HEK293 (cell line): ENCODE results near the gene PRPF38B.

Experiments
- CTCF ChIA-PET: fragments of 350-600 bp; formaldehyde crosslinking; extraction: SDS; loops from one replicate; lab custom pipeline; 2021; ENCODE audit warnings: antibody characterized with exemption; lab: Yijun Ruan, JAX
- POLR2A ChIA-PET: fragments of 300-600 bp; formaldehyde crosslinking; extraction: SDS; loops from one replicate; lab custom pipeline; 2020; ENCODE audit warnings: antibody characterized with exemption, inconsistent platforms; lab: Yijun Ruan, JAX
- H3K27ac ChIP-seq: fragments of 200-500 bp; sonication (Bioruptor generic); 2 replicates; pipeline ENCODE4 v1.5.1; 2014; ENCODE audit warnings: low read depth, low read length, control low read depth, inconsistent platforms; ENCODE audit errors: extremely low read depth
- H3K36me3 ChIP-seq, 2 experiments: fragments of 200-500 bp in 1 of 2; sonication (Bioruptor generic) in 1 of 2; 1 replicate in 1 of 2; 2 replicates in 1 of 2; pipeline ENCODE4 v1.5.1; 2014 to 2017; ENCODE audit warnings: inconsistent platforms in 2 of 2, low read length in 2 of 2; ENCODE audit not compliant: control insufficient read depth in 2 of 2, insufficient read depth in 1 of 2
- H3K4me1 ChIP-seq: fragments of 200-500 bp; sonication (Bioruptor generic); 2 replicates; pipeline ENCODE4 v1.5.1; 2014; ENCODE audit warnings: mild to moderate bottlenecking, low read length, inconsistent platforms; ENCODE audit not compliant: control insufficient read depth, insufficient read depth
- H3K4me3 ChIP-seq: 2 replicates; pipeline ENCODE4 v1.5.1; 2011; ENCODE audit warnings: low read depth, mild to moderate bottlenecking, control low read depth, low read length, moderate library complexity
- H3K9me3 ChIP-seq: fragments of 200-500 bp; sonication (Bioruptor generic); 2 replicates; pipeline ENCODE4 v1.5.1; 2014; ENCODE audit warnings: low read depth, low read length, inconsistent platforms; ENCODE audit not compliant: control insufficient read depth, insufficient read depth
- BCL11A ChIP-seq: fragments of 450-650 bp; formaldehyde crosslinking; IDR thresholded peaks from 2 replicates; pipeline ENCODE4 v1.5.1; 2016; ENCODE audit warnings: low read depth, missing biosample characterization, missing genetic modification characterization
- GLIS2 ChIP-seq: fragments of 450-650 bp; formaldehyde crosslinking; IDR thresholded peaks from 2 replicates; pipeline ENCODE4 v1.5.1; 2016; ENCODE audit warnings: missing biosample characterization, missing genetic modification characterization
- HOXA7 ChIP-seq: sonication (generic); formaldehyde crosslinking; IDR thresholded peaks from 2 replicates; pipeline ENCODE4 v1.8.1; 2022; ENCODE audit warnings: missing genetic modification reagents, borderline replicate concordance
- MZF1 ChIP-seq: fragments of 450-650 bp; formaldehyde crosslinking; IDR thresholded peaks from 2 replicates; pipeline ENCODE4 v1.5.1; 2017; ENCODE audit warnings: missing biosample characterization, missing genetic modification characterization, borderline replicate concordance
- PRDM1 ChIP-seq: fragments of 450-650 bp; formaldehyde crosslinking; IDR thresholded peaks from 2 replicates; pipeline ENCODE4; 2016; ENCODE audit warnings: missing biosample characterization, missing genetic modification characterization
- ZFP37 ChIP-seq: fragments of 450-650 bp; formaldehyde crosslinking; IDR thresholded peaks from 2 replicates; pipeline ENCODE4 v1.5.1; 2016; ENCODE audit warnings: missing biosample characterization, missing genetic modification characterization
- ZNF132 ChIP-seq: fragments of 450-650 bp; formaldehyde crosslinking; IDR thresholded peaks from 2 replicates; pipeline ENCODE4 v1.5.1; 2017; ENCODE audit warnings: missing biosample characterization, missing genetic modification characterization, borderline replicate concordance
- ZNF202 ChIP-seq: fragments of 450-650 bp; formaldehyde crosslinking; IDR thresholded peaks from 2 replicates; pipeline ENCODE4 v1.5.1; 2016; ENCODE audit warnings: missing biosample characterization, missing genetic modification characterization, borderline replicate concordance
- ZNF211 ChIP-seq: fragments of 450-650 bp; formaldehyde crosslinking; IDR thresholded peaks from 2 replicates; pipeline ENCODE4 v1.5.1; 2016; ENCODE audit warnings: low read depth, missing biosample characterization, missing genetic modification characterization
- ZNF292 ChIP-seq: fragments of 450-650 bp; formaldehyde crosslinking; IDR thresholded peaks from 2 replicates; pipeline ENCODE4 v1.5.1; 2016; ENCODE audit warnings: low read depth, missing biosample characterization, missing genetic modification characterization, borderline replicate concordance
- ZNF302 ChIP-seq: fragments of 450-650 bp; formaldehyde crosslinking; IDR thresholded peaks from 2 replicates; pipeline ENCODE4 v1.5.1; 2016; ENCODE audit warnings: missing biosample characterization, missing genetic modification characterization, low read depth
- ZNF37A ChIP-seq: fragments of 450-650 bp; IDR thresholded peaks from 2 replicates; pipeline ENCODE4 v1.5.1; 2018; ENCODE audit warnings: missing biosample characterization, missing genetic modification characterization
- ZNF404 ChIP-seq: fragments of 450-650 bp; formaldehyde crosslinking; IDR thresholded peaks from 2 replicates; pipeline ENCODE4 v1.5.1; 2017; ENCODE audit warnings: missing biosample characterization, missing genetic modification characterization
- ZNF426 ChIP-seq: fragments of 450-650 bp; formaldehyde crosslinking; IDR thresholded peaks from 2 replicates; pipeline ENCODE4 v1.5.1; 2017; ENCODE audit warnings: missing biosample characterization, missing genetic modification characterization, mild to moderate bottlenecking, inconsistent platforms, moderate library complexity
- ZNF624 ChIP-seq: fragments of 450-650 bp; formaldehyde crosslinking; IDR thresholded peaks from 2 replicates; pipeline ENCODE4 v1.5.1; 2017; ENCODE audit warnings: missing biosample characterization, missing genetic modification characterization
- ZNF645 ChIP-seq: fragments of 450-650 bp; formaldehyde crosslinking; IDR thresholded peaks from 2 replicates; pipeline ENCODE4; 2016; ENCODE audit warnings: missing biosample characterization, missing genetic modification characterization
- ZNF664 ChIP-seq: fragments of 450-650 bp; formaldehyde crosslinking; IDR thresholded peaks from 2 replicates; pipeline ENCODE4 v1.5.1; 2016; ENCODE audit warnings: missing biosample characterization, missing genetic modification characterization
- ZNF677 ChIP-seq: fragments of 450-650 bp; IDR thresholded peaks from 2 replicates; pipeline ENCODE4 v1.5.0; 2018; ENCODE audit warnings: missing biosample characterization, mild to moderate bottlenecking, missing genetic modification characterization, moderate library complexity
- ZNF76 ChIP-seq: fragments of 450-650 bp; formaldehyde crosslinking; IDR thresholded peaks from 2 replicates; pipeline ENCODE4; 2016; ENCODE audit warnings: low read depth, missing biosample characterization, missing genetic modification characterization, borderline replicate concordance
- ZSCAN23 ChIP-seq: fragments of 450-650 bp; formaldehyde crosslinking; IDR thresholded peaks from 2 replicates; pipeline ENCODE4 v1.5.1; 2016; ENCODE audit warnings: missing biosample characterization, missing genetic modification characterization
- TF ChIP-seq, protein P1 (sequence below): fragments of 450-650 bp; formaldehyde crosslinking; IDR thresholded peaks from 2 replicates; pipeline ENCODE4 v1.5.1; 2016; ENCODE audit warnings: missing biosample characterization, missing genetic modification characterization
- TF ChIP-seq, protein P2 (sequence below): fragments of 450-650 bp; formaldehyde crosslinking; IDR thresholded peaks from 2 replicates; pipeline ENCODE4 v1.5.1; 2016; ENCODE audit warnings: missing biosample characterization, missing genetic modification characterization, borderline replicate concordance
- TF ChIP-seq, protein P3 (sequence below): fragments of 450-650 bp; formaldehyde crosslinking; IDR thresholded peaks from 2 replicates; pipeline ENCODE4 v1.5.1; 2017; ENCODE audit warnings: missing biosample characterization, mild to moderate bottlenecking, missing genetic modification characterization, moderate library complexity
- TF ChIP-seq, protein P4 (sequence below): fragments of 450-650 bp; formaldehyde crosslinking; IDR thresholded peaks from 2 replicates; pipeline ENCODE4 v1.5.1; 2016; ENCODE audit warnings: missing biosample characterization, missing genetic modification characterization

The PRPF38B gene, protein sequence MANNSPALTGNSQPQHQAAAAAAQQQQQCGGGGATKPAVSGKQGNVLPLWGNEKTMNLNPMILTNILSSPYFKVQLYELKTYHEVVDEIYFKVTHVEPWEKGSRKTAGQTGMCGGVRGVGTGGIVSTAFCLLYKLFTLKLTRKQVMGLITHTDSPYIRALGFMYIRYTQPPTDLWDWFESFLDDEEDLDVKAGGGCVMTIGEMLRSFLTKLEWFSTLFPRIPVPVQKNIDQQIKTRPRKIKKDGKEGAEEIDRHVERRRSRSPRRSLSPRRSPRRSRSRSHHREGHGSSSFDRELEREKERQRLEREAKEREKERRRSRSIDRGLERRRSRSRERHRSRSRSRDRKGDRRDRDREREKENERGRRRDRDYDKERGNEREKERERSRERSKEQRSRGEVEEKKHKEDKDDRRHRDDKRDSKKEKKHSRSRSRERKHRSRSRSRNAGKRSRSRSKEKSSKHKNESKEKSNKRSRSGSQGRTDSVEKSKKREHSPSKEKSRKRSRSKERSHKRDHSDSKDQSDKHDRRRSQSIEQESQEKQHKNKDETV

DNA sequence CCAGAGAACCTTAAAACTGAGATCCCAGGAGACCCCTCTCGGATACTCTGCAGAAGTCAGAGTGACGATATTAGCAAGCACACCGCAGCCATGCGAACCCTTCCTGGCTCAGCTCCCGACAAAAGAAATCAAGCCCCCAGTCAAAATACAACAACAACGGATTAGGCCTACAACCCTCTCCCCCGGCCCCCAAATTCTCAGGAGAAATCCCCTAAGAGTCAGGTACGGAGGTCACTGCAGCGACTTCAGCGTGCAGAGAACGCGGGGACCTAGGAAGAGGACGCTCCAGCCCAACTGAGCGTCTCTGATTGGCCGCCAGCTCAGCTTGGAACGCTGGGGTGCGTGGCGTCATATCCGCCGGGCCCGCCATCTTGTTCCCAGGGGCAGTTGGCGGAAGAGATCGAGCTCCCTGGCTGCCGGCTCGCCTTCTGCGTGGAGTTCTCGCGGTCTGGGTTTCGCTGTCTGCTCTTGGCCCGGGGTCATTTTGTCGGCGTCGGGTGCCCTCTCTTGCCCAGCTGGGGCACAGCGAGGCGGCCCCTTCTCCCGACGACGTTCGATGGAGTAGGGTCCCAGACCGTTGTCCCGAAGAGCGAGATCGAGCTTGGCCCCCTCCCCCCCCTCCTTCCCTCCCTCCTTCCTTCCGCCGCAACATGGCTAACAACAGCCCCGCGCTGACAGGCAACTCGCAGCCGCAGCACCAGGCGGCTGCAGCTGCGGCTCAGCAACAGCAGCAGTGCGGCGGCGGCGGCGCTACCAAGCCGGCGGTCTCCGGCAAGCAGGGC, at the start of gene PRPF38B:
TSS of gene PRPF38B (plus strand) at position 369 of the 782 bp plus-strand sequence. CDS start at position 651, 282 bp downstream.
- H3K27ac ChIP-seq = peak within 1 kb of the TSS; percentile 81
- 0 out of 2 replicates have a peak, but pooled peaks cover 3% of the 10 kb centered on the region for H3K4me1 ChIP-seq
- H3K4me3 ChIP-seq = peak within 1 kb of the TSS; percentile 72
- ChIA-PET POLR2A (interaction anchor here (0.8 to 3.0 kb wide), 20 partner anchors 10 to 491 kb away, joined by 3 to 33 read pairs (median 5); partner anchors contain the start of genes CLCC1, EEIG2, FNDC7 and SLC25A24), CTCF (interaction anchor here (0.5 to 1.6 kb wide), 9 partner anchors 46 to 1666 kb away, joined by 3 to 7 read pairs (median 3); no protein-coding TSS in a partner anchor)
- H3K36me3 ChIP-seq = peaks cover 14 to 32% of the 10 kb centered on the region in 2 experiments
- no peaks in the 10 kb centered on the region for H3K9me3 ChIP-seq
- no peak for TF ChIP-seq ZNF624 (tag by site-specific recombination)
- TF ChIP-seq GLIS2 (tag by site-specific recombination) = peak; percentile 69
- TF ChIP-seq ZNF292 (tag by site-specific recombination) = no peak
- TF ChIP-seq ZNF202 = no peak
- TF ChIP-seq, protein P1, sequence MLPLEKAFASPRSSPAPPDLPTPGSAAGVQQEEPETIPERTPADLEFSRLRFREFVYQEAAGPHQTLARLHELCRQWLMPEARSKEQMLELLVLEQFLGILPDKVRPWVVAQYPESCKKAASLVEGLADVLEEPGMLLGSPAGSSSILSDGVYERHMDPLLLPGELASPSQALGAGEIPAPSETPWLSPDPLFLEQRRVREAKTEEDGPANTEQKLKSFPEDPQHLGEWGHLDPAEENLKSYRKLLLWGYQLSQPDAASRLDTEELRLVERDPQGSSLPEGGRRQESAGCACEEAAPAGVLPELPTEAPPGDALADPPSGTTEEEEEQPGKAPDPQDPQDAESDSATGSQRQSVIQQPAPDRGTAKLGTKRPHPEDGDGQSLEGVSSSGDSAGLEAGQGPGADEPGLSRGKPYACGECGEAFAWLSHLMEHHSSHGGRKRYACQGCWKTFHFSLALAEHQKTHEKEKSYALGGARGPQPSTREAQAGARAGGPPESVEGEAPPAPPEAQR (tag by site-specific recombination) = no peak
- TF ChIP-seq ZNF645 = no peak
- TF ChIP-seq ZSCAN23 (tag by site-specific recombination) = no peak
- TF ChIP-seq, protein P2, sequence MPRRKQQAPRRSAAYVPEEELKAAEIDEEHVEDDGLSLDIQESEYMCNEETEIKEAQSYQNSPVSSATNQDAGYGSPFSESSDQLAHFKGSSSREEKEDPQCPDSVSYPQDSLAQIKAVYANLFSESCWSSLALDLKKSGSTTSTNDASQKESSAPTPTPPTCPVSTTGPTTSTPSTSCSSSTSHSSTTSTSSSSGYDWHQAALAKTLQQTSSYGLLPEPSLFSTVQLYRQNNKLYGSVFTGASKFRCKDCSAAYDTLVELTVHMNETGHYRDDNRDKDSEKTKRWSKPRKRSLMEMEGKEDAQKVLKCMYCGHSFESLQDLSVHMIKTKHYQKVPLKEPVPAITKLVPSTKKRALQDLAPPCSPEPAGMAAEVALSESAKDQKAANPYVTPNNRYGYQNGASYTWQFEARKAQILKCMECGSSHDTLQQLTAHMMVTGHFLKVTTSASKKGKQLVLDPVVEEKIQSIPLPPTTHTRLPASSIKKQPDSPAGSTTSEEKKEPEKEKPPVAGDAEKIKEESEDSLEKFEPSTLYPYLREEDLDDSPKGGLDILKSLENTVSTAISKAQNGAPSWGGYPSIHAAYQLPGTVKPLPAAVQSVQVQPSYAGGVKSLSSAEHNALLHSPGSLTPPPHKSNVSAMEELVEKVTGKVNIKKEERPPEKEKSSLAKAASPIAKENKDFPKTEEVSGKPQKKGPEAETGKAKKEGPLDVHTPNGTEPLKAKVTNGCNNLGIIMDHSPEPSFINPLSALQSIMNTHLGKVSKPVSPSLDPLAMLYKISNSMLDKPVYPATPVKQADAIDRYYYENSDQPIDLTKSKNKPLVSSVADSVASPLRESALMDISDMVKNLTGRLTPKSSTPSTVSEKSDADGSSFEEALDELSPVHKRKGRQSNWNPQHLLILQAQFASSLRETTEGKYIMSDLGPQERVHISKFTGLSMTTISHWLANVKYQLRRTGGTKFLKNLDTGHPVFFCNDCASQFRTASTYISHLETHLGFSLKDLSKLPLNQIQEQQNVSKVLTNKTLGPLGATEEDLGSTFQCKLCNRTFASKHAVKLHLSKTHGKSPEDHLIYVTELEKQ = no peak
- TF ChIP-seq, protein P3, sequence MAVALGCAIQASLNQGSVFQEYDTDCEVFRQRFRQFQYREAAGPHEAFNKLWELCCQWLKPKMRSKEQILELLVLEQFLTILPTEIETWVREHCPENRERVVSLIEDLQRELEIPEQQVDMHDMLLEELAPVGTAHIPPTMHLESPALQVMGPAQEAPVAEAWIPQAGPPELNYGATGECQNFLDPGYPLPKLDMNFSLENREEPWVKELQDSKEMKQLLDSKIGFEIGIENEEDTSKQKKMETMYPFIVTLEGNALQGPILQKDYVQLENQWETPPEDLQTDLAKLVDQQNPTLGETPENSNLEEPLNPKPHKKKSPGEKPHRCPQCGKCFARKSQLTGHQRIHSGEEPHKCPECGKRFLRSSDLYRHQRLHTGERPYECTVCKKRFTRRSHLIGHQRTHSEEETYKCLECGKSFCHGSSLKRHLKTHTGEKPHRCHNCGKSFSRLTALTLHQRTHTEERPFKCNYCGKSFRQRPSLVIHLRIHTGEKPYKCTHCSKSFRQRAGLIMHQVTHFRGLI = peak; percentile 96
- TF ChIP-seq ZNF37A (tag by site-specific recombination) = no peak
- no peak for TF ChIP-seq PRDM1
- TF ChIP-seq ZNF76 = peak; percentile 90
- TF ChIP-seq ZNF677 = no peak
- TF ChIP-seq, protein P4, sequence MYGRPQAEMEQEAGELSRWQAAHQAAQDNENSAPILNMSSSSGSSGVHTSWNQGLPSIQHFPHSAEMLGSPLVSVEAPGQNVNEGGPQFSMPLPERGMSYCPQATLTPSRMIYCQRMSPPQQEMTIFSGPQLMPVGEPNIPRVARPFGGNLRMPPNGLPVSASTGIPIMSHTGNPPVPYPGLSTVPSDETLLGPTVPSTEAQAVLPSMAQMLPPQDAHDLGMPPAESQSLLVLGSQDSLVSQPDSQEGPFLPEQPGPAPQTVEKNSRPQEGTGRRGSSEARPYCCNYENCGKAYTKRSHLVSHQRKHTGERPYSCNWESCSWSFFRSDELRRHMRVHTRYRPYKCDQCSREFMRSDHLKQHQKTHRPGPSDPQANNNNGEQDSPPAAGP (tag by site-specific recombination) = peak; percentile 78
- TF ChIP-seq MZF1 (tag by site-specific recombination) = peak; percentile 65; the same call in 1 of the 2 replicates
- no peak for TF ChIP-seq ZNF664
- no peak for TF ChIP-seq ZNF132
- no peak for TF ChIP-seq ZNF404 (tag by site-specific recombination)
- TF ChIP-seq ZNF426 = no peak
- TF ChIP-seq ZNF211 (tag by site-specific recombination) = no peak
- peak; percentile 96 for TF ChIP-seq ZFP37 (tag by site-specific recombination)
- no peak for TF ChIP-seq HOXA7
- no peak for TF ChIP-seq ZNF302 (tag by site-specific recombination)
- no peak for TF ChIP-seq BCL11A
